MV-4-11 (cell line): ENCODE results near the gene ZFP1.

Experiments
- DNase-seq: peaks from one replicate; lab custom pipeline; 2025; lab: John Stamatoyannopoulos, UW

Gene ZFP1

GRCh38 chr16:75113541-75114121, 34.7 kb upstream of the ZFP1 start:
- DNase-seq = no peak

- DNase-seq = no peak
Measured at GRCh38 chr16:75114179-75114945, 34.0 kb upstream of the ZFP1 start.

- DNase-seq = no peak
Measured at GRCh38 chr16:75114946-75115825, 33.1 kb upstream of the ZFP1 start.

DNA sequence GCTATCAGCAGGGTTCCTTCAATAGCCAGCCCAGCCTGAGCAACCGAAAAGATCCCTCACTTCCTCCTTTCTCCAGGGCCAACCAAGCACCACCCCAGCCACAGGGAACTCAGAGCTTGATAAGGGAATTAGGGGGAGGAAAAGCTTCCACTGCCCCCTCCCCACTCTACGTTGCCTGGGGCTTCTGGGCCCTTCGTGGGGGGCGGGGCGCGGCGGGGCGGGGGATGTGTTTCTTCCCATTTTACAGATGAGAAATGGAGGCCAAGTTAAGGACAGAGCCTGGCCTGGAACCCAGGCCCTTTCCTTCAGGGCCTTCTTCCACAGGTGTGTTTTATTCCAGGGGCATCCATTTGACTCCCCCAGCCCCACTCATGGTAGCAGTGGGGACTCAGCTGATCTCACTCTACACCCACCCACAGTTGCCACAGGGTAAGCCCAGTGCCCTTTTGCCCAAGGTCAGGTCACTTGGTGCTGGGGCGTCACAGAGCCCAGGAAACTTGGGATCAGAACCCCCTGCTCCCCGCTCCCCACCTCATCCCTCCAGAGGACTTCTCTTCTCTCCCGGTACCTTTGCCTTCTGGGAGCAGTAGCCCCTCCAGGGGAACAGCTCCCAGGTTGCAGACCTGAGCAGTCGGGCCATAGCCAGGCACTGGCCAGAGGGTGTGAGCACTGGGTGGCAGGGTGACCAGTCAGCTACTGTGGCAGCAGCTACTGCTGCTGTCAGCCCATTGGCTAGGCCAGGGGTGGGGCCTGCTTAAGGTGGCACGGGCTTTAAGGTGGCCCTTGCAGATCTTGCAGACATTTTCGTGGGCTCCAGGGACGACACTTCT, 32.0 kb upstream of the ZFP1 start, which contains the start of gene LDHD:
TSS of gene LDHD (minus strand) at position 700 of the 830 bp plus-strand sequence. CDS start at position 640, 60 bp downstream.
- DNase-seq = peak; percentile 78

DNA sequence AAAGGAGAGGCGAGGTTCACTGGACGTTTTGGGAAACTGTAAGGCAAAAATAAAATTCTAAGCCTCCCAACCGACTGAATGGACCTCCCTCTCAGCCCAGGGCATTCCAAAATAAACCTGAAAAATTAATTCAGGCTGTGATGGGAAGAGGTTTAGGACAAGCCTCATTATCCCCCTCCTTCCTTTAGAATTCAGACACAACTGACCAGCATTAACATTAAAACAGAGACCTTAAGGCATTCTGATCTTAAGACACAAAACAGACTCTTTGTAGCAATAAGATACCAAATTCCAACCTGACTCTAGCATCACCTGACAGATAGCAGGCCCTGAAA, 31.4 kb upstream of the ZFP1 start:
- no peak for DNase-seq

GRCh38 chr16:75118943-75119539, 29.3 kb upstream of the ZFP1 start:
- DNase-seq = no peak

DNA sequence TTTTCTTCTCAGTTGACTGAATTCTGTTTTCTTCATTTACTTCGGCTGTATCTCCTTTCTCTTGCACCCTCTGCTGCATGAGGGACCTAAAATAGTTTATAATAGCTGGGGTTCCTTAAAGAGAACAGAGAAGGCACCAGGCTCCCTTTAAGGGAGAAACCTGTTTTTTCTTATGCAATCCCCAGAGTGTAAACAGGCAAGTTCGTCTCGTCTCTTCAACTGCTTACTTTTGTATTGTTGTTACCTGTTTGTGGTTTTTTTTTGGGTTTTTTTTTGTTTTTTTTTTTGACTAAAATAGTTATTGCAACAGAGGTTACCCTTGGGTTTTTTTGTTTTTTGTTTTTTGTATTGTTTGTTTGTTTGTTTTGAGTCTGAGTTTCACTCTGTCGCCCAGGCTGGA, 28.1 kb upstream of the ZFP1 start:
- DNase-seq = no peak

DNA sequence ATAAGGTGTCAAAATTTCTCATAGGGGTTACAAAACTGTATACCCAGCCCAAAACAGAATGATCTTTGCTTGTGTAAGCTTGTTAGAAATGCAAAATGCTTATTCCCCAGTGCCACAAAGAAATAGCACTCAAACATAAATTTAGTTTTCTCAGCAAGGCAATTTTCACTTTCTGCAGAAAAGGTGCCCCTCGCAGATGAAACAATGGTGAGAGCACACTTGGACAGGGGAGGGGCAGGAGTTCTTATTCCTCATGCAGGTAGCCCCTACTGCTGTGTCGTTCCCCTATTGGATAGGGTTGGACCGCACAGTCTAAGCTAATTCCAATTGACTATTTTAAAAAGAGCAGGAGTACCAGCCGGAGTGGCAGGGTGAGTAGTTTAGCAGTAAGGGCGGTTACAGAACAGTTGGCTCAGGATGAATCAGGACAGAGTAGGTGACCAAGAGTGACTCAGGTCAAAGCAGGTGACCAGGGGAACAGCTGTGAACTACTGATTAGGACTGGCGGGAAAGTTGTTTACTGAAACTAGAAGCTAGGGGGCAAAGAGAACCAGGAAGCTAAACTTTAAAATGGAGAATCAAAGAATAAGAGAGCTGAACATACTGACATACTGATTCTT, 26.3 kb upstream of the ZFP1 start:
- DNase-seq = no peak

DNA sequence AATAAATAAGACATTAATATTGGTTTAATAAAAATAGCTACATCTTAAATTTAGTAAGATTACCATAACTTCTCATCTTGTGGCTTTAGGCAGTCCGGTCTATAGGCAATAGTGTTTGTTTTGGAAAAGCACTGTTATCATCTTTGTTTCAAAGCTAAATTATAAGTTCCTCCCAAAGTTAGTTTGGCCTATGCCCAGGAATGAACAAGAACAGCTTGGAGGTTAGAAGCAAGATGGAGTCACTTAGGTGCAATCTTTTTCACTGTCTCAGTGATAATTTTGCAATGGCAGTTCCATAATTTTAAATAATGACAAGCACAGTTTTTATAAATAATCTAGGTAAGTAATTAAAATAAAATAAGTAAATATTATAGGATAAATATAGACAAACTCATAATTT, 25.7 kb upstream of the ZFP1 start:
- no peak for DNase-seq

- no peak for DNase-seq
Measured at GRCh38 chr16:75127713-75128415, 20.5 kb upstream of the ZFP1 start.

GRCh38 chr16:75129421-75130149, 18.7 kb upstream of the ZFP1 start:
- DNase-seq = peak; percentile 81

- DNase-seq = no peak
Measured at GRCh38 chr16:75130150-75130771, 18.1 kb upstream of the ZFP1 start.

- DNase-seq = no peak
Measured at GRCh38 chr16:75131081-75131480, 17.2 kb upstream of the ZFP1 start.

DNA sequence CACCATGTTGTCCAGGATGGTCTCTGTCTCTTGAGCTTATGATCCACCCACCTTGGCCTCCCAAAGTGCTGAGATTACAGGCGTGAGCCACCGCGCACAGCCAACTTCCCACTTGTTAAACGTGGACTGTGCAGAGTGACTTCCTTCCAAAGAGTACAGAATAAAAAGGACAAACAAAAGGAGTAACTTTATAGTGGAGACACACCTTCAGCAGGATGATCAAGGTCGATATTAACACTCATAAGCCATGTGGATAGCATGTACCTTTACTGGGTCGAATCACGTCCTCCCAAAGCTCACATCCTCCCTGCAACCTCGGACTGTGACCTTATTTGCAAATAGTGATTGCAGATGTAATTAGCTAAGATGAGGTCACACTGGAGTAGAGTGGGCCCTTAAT, 10.1 kb upstream of the ZFP1 start:
- DNase-seq = no peak

DNA sequence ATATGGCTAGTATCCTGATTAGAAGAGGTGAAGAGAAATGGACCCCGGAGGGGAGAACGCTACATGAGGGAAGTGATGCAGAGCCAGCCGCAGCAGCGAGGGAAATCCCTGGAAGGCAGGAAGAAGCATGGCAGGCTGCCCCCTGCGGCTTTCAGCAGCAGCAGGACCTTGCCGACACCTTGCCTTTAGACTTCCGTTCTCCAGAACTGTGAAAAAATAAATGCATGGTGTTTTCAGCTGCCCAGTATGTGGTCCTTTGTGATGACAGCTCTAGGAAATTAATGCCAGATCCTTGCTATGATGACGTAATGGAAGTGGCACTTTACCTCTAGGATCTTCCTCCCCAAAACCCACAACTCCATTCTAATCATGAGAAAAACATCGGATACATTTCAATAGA, 9.7 kb upstream of the ZFP1 start:
- DNase-seq = no peak

- no peak for DNase-seq
Measured at GRCh38 chr16:75139498-75139897, 8.8 kb upstream of the ZFP1 start.

GRCh38 chr16:75143941-75144340, 4.4 kb upstream of the ZFP1 start:
- no peak for DNase-seq

GRCh38 chr16:75147968-75148310, 385 bp upstream of the ZFP1 start:
- DNase-seq = no peak

DNA sequence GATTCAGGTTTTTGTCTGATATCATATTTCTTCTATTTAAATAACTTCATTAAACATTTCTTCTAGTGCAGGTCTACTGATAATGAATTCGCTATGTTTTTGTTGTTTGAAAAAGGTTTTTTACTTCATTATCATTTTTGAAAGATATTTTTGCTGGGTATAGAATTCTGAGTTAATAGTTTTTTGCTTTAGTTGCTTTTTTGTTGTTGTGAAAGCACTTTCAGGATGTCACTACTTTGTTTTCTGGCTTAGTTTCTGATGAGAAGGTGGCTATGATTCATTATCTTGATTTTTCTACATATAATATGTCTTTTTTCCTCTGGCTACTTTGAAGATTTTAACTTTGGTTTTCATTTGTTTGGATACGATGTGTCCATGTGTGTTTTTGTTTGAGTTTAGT, 3.5 kb downstream of the ZFP1 start:
- DNase-seq = no peak

- DNase-seq = no peak
Measured at GRCh38 chr16:75152635-75153034, 4.3 kb downstream of the ZFP1 start.
